A549 (cell line): ENCODE data around the gene PBRM1. TPM values are rescaled to one million over a fixed set of nuclear protein-coding genes. Genes with fewer than 3 reads are reported as not detected.

Source experiments
- ATAC-seq, 2 experiments: fragments of 200-7000 bp in 1 of 2; fragments of >200 bp in 1 of 2; cut with Nextera tagmentation in 1 of 2; cut with Tn5 transposase in 1 of 2; 3 replicates each; pipeline versions ENCODE4 v1.8.0 to v1.9.1; 2018 to 2020; ENCODE audit warnings: mild to moderate bottlenecking in 1 of 2, moderate library complexity in 1 of 2
- CTCF ChIA-PET: fragments of 300-600 bp; sonication (Branson Sonifier 250); formaldehyde crosslinking; extraction: SDS; loops from one replicate; lab custom pipeline; 2021; ENCODE audit warnings: antibody characterized with exemption, inconsistent platforms; lab: Yijun Ruan, JAX
- POLR2A ChIA-PET: fragments of 350-600 bp; formaldehyde crosslinking; extraction: SDS; loops from one replicate; lab custom pipeline; 2021; ENCODE audit warnings: antibody characterized with exemption, inconsistent platforms; lab: Yijun Ruan, JAX
- DNase-seq, 2 experiments: peaks; one replicate each; pipeline versions ENCODE4 v3.0.0 to v3.0.0-alpha.2; 2011 to 2016; ENCODE audit warnings: low read depth in 1 of 2, low spot score in 1 of 2
- FAIRE-seq: peaks from 2 replicates; lab custom pipeline; 2011; peaks lifted over from hg19 to GRCh38; lab: Jason Lieb, UNC
- H3K27ac ChIP-seq, 2 experiments: fragments of >200 bp; sonication (Bioruptor Twin); formaldehyde crosslinking; 3 replicates each; pipeline ENCODE4 v1.5.1; 2016 to 2017
- H3K4me1 ChIP-seq: fragments of >200 bp; sonication (Bioruptor Twin); formaldehyde crosslinking; 3 replicates; pipeline ENCODE4 v1.6.1; 2016
- H3K4me2 ChIP-seq: fragments of >200 bp; sonication (Bioruptor Twin); formaldehyde crosslinking; 3 replicates; pipeline ENCODE4 v1.6.1; 2016
- H3K4me3 ChIP-seq: fragments of >200 bp; sonication (Bioruptor Twin); formaldehyde crosslinking; 3 replicates; pipeline ENCODE4 v1.5.1; 2016
- H3K9me3 ChIP-seq: fragments of >200 bp; sonication (Bioruptor Twin); formaldehyde crosslinking; 3 replicates; pipeline ENCODE4 v1.6.1; 2016
- CBX2 ChIP-seq: fragments of 200-600 bp; sonication (generic); IDR thresholded peaks from 2 replicates; pipeline ENCODE4 v1.6.1; 2016; ENCODE audit warnings: low read depth, mild to moderate bottlenecking, borderline replicate concordance
- CBX8 ChIP-seq: fragments of 200-600 bp; sonication (generic); IDR thresholded peaks from 2 replicates; pipeline ENCODE4 v1.6.1; 2016
- CEBPB ChIP-seq, 2 experiments: fragments of >200 bp in 1 of 2; sonication (Bioruptor Twin) in 1 of 2; formaldehyde crosslinking in 1 of 2; IDR thresholded peaks; 2 replicates each; pipeline ENCODE4 v1.6.1; 2012 to 2016
- CTCF ChIP-seq: fragments of >200 bp; sonication (Bioruptor Twin); formaldehyde crosslinking; IDR thresholded peaks from 3 replicates; pipeline ENCODE4 v1.5.1; 2016
- EHF ChIP-seq: fragments of 250-450 bp; sonication (Bioruptor Pico); IDR thresholded peaks from 2 replicates; pipeline ENCODE4 v1.5.0; 2020; ENCODE audit warnings: mild to moderate bottlenecking
- EHMT2 ChIP-seq: fragments of 200-600 bp; sonication (generic); IDR thresholded peaks from 2 replicates; pipeline ENCODE4 v1.6.1; 2016; ENCODE audit warnings: antibody characterized with exemption, low read depth, mild to moderate bottlenecking, moderate library complexity
- FOSB ChIP-seq: fragments of 250-450 bp; sonication (Bioruptor Pico); IDR thresholded peaks from 2 replicates; pipeline ENCODE4 v1.5.0; 2020; ENCODE audit warnings: mild to moderate bottlenecking, moderate library complexity
- HEYL ChIP-seq: fragments of 250-450 bp; sonication (Bioruptor Pico); IDR thresholded peaks from 2 replicates; pipeline ENCODE4 v1.8.0; 2021; ENCODE audit warnings: mild to moderate bottlenecking, moderate library complexity
- HMGXB4 ChIP-seq: fragments of 250-450 bp; sonication (Bioruptor Pico); IDR thresholded peaks from 2 replicates; pipeline ENCODE4 v1.5.0; 2021; ENCODE audit warnings: mild to moderate bottlenecking, moderate library complexity, borderline replicate concordance
- HOXB5 ChIP-seq: fragments of 250-450 bp; sonication (Bioruptor Pico); IDR thresholded peaks from 2 replicates; pipeline ENCODE4 v1.5.0; 2020; ENCODE audit warnings: mild to moderate bottlenecking, moderate library complexity
- KDM1A ChIP-seq: fragments of 200-600 bp; sonication (generic); IDR thresholded peaks from 2 replicates; pipeline ENCODE4 v1.6.1; 2016; ENCODE audit warnings: low read depth, mild to moderate bottlenecking
- MAZ ChIP-seq: fragments of 150-350 bp; IDR thresholded peaks from 2 replicates; pipeline ENCODE4 v1.6.1; 2014; ENCODE audit warnings: antibody characterized with exemption, low read depth, low read length, borderline replicate concordance
- NFE2L2 ChIP-seq: fragments of 150-350 bp; conservative IDR thresholded peaks from 2 replicates; pipeline ENCODE4 v1.6.1; 2014; ENCODE audit warnings: low read length
- NR3C1 ChIP-seq: fragments of >200 bp; sonication (Bioruptor Twin); formaldehyde crosslinking; IDR thresholded peaks from 3 replicates; pipeline ENCODE4 v1.6.1; 2017
- POLR2A ChIP-seq: IDR thresholded peaks from 2 replicates; pipeline ENCODE4 v1.6.1; 2012; ENCODE audit warnings: mild to moderate bottlenecking, low read length
- RAD21 ChIP-seq, 2 experiments: fragments of >200 bp in 1 of 2; sonication (Bioruptor Twin) in 1 of 2; formaldehyde crosslinking in 1 of 2; IDR thresholded peaks in 1 of 2; conservative IDR thresholded peaks in 1 of 2; 2 replicates in 1 of 2; 3 replicates in 1 of 2; pipeline ENCODE4 v1.6.1; 2012 to 2018; ENCODE audit warnings: inconsistent platforms in 1 of 2
- RCOR1 ChIP-seq: fragments of 150-350 bp; IDR thresholded peaks from 2 replicates; pipeline ENCODE4 v1.6.1; 2014; ENCODE audit warnings: antibody characterized with exemption, low read length, low read depth
- REST ChIP-seq: fragments of 200-600 bp; sonication (generic); IDR thresholded peaks from 2 replicates; pipeline ENCODE4 v1.6.1; 2016; ENCODE audit warnings: antibody characterized with exemption, mild to moderate bottlenecking, moderate library complexity
- RFX5 ChIP-seq: fragments of 450-650 bp; IDR thresholded peaks from 2 replicates; pipeline ENCODE4 v1.7.1; 2014; ENCODE audit warnings: antibody characterized with exemption, mild to moderate bottlenecking, moderate library complexity
- RNF2 ChIP-seq: fragments of 200-600 bp; sonication (generic); IDR thresholded peaks from 2 replicates; pipeline ENCODE4 v1.6.1; 2016; ENCODE audit warnings: low read depth, mild to moderate bottlenecking, antibody characterized with exemption, moderate library complexity, borderline replicate concordance
- SREBF2 ChIP-seq: fragments of 450-650 bp; IDR thresholded peaks from 2 replicates; pipeline ENCODE4 v1.6.1; 2014; ENCODE audit warnings: mild to moderate bottlenecking, moderate library complexity
- USF2 ChIP-seq: fragments of 450-650 bp; IDR thresholded peaks from 2 replicates; pipeline ENCODE4 v1.6.1; 2014; ENCODE audit warnings: antibody characterized with exemption
- ZC3H11A ChIP-seq: fragments of 450-650 bp; IDR thresholded peaks from 2 replicates; pipeline ENCODE4 v1.6.1; 2014; ENCODE audit warnings: antibody characterized with exemption, mild to moderate bottlenecking
- ZNF302 ChIP-seq: fragments of 250-450 bp; sonication (Bioruptor Pico); IDR thresholded peaks from 2 replicates; pipeline ENCODE4 v1.9.0; 2021; ENCODE audit warnings: inconsistent platforms, mild to moderate bottlenecking, moderate library complexity
- WGBS: methylation state at CpG from one replicate; pipeline ENCODE4 v1.1.6; 2017; ENCODE audit errors: missing lambda C conversion rate; 5-methylcytosine and 5-hydroxymethylcytosine counted together
- polyA plus RNA-seq, 4 experiments: library from polyadenylated mRNA; depleted of rRNA in 3 of 4; stranded (reverse); fragments of >200 nt; fragmentation: RNase III in 1 of 4; extraction: RNeasy Plus Mini Kit Qiagen cat#74134 plus additional on column Dnase treatment in 1 of 4; gene quantifications; 2 replicates in 3 of 4; 3 replicates in 1 of 4; pipeline ENCODE4 v1.2.3, GENCODE V29; 2011 to 2017

The PBRM1 gene
- polyA plus RNA-seq, 2 of the 4 experiments (the other 2 are of a cell fraction): 15.0 to 21.6 TPM

GRCh38 chr3:52519445-52520140 is 166.1 kb downstream of the PBRM1 start:
- no peak for FAIRE-seq

GRCh38 chr3:52518723-52519444 is 166.8 kb downstream of the PBRM1 start:
- Histone ChIP-seq H3K4me3 (no peak overlapping the region), H3K27ac (no peak overlapping the region), H3K4me1 (no peaks in the 10 kb centered on the region), H3K4me2 (no peak overlapping the region), H3K9me3 (no peaks in the 10 kb centered on the region)
- 77% methylated on average over 8 of the region's 50 CpGs for WGBS
- TF ChIP-seq CTCF: no peak
- no peak for TF ChIP-seq POLR2A
- no peak for TF ChIP-seq SREBF2
- no peak for TF ChIP-seq CEBPB (IDR thresholded peaks at IDR 0.05)
- TF ChIP-seq RNF2: no peak
- no peak for TF ChIP-seq NFE2L2
- TF ChIP-seq RFX5: no peak
- no peak for TF ChIP-seq REST
- TF ChIP-seq CBX2: no peak
- TF ChIP-seq ZC3H11A: no peak
- no peak for TF ChIP-seq MAZ
- TF ChIP-seq EHMT2: no peak
- TF ChIP-seq FOSB: no peak
- DNase-seq (peak in 1 of 2 experiments; percentile 22), FAIRE-seq (no peak), ATAC-seq (peak in 1 of 2 experiments; percentile 59; a peak in 3 of 6 replicates)
- ChIA-PET CTCF (interaction anchor here (0.6 to 1.4 kb wide), 3 partner anchors 47 to 108 kb away, joined by 3 to 5 read pairs (median 4); no protein-coding TSS in a partner anchor), POLR2A (no interaction called here)

More at GRCh38 chr3:52519445-52520140, 166.1 kb downstream of the PBRM1 start:
- ChIA-PET CTCF (interaction anchor here (0.7 to 1.0 kb wide), 2 partner anchors 10 to 48 kb away, joined by 3 read pairs; no protein-coding TSS in a partner anchor), POLR2A (no interaction called here)
- TF ChIP-seq RAD21 (conservative IDR thresholded peaks at IDR 0.05 in 1 of 2, IDR thresholded peaks at IDR 0.05 in 1 of 2) (no peak), NR3C1 (no peak), HOXB5 (CRISPR knock-in tag) (no peak), RNF2 (no peak), FOSB (no peak), EHMT2 (no peak), EHF (CRISPR knock-in tag) (no peak), RCOR1 (no peak), USF2 (no peak), HMGXB4 (CRISPR knock-in tag) (no peak), HEYL (CRISPR knock-in tag) (no peak), ZNF302 (CRISPR knock-in tag) (no peak), CBX8 (no peak), KDM1A (no peak)
- WGBS: 81% methylated on average over 16 of the region's 22 CpGs
- Histone ChIP-seq H3K9me3 (no peaks in the 10 kb centered on the region), H3K27ac (no peak overlapping the region), H3K4me2 (no peak overlapping the region), H3K4me3 (no peak overlapping the region), H3K4me1 (no peaks in the 10 kb centered on the region)
- ATAC-seq (no peak), DNase-seq (no peak)
